Measurements from ENCODE around the gene SELENOW. TPM values are rescaled to one million over a fixed set of nuclear protein-coding genes. Genes with fewer than 3 reads are reported as not detected.
A peak's percentile ranks its signal among the peaks of the same experiment; 100 is the strongest.
"Not testable (repeated sequence)": the region's sequence is repeated elsewhere in the genome, so short reads cannot be mapped to it uniquely, and the experiment has no call there.

The SELENOW gene
- 79.0 and 246 TPM in 2 replicates for total RNA-seq (2014; rRNA removed; shearing (Covaris generic); ENCODE audit: low replicate concordance)

- H3K9me3 ChIP-seq, result no peaks in the 10 kb centered on the region; the same call in 1 of the 2 replicates
Observed at GRCh38 chr19:47778049-47778953, at the start of gene SELENOW. Gene SELENOW, plus strand, starts transcription at chr19:47778703. Its CDS starts 83 bp downstream, at chr19:47778786.

GRCh38 chr19:47729468-47729798 is 49.1 kb upstream of the SELENOW start:
- H3K4me3 ChIP-seq, result no peak overlapping the region
- H3K9me3 ChIP-seq, result no peaks in the 10 kb centered on the region
- no peaks in the 10 kb centered on the region for H3K27me3 ChIP-seq
- peaks cover 83% of the 10 kb centered on the region for H3K36me3 ChIP-seq
- peak; percentile 81 for DNase-seq

More at GRCh38 chr19:47778049-47778953, at the start of gene SELENOW:
- Histone ChIP-seq H3K4me3 (peak within 1 kb of the TSS; percentile 80), H3K36me3 (peaks cover 13% of the 10 kb centered on the region), H3K27me3 (no peaks in the 10 kb centered on the region)
- DNase-seq, result peak; percentile 72

- Histone ChIP-seq H3K9me3 (no peaks in the 10 kb centered on the region), H3K36me3 (peaks cover 86% of the 10 kb centered on the region), H3K27me3 (no peaks in the 10 kb centered on the region), H3K4me3 (no peak overlapping the region)
- DNase-seq, result peak; percentile 32
Observed at GRCh38 chr19:47729799-47730520, 48.5 kb upstream of the SELENOW start.

GRCh38 chr19:47730521-47730889 is 48.0 kb upstream of the SELENOW start:
- Histone ChIP-seq H3K27me3 (no peaks in the 10 kb centered on the region), H3K4me3 (no peak overlapping the region), H3K36me3 (peaks cover 89% of the 10 kb centered on the region), H3K9me3 (no peaks in the 10 kb centered on the region)
- DNase-seq, result no peak

GRCh38 chr19:47730910-47731309 is 47.6 kb upstream of the SELENOW start:
- no peak for DNase-seq
- Histone ChIP-seq H3K9me3 (no peaks in the 10 kb centered on the region), H3K36me3 (peaks cover 89% of the 10 kb centered on the region), H3K4me3 (no peak overlapping the region), H3K27me3 (no peaks in the 10 kb centered on the region)

GRCh38 chr19:47735131-47735530 is 43.4 kb upstream of the SELENOW start:
- Histone ChIP-seq H3K36me3 (peaks cover 78% of the 10 kb centered on the region), H3K27me3 (no peaks in the 10 kb centered on the region), H3K4me3 (no peak overlapping the region), H3K9me3 (no peaks in the 10 kb centered on the region)
- DNase-seq, result no peak

- no peak for DNase-seq
- Histone ChIP-seq H3K4me3 (no peak overlapping the region), H3K9me3 (no peaks in the 10 kb centered on the region), H3K36me3 (peaks cover 52% of the 10 kb centered on the region), H3K27me3 (no peaks in the 10 kb centered on the region)
Observed at GRCh38 chr19:47740866-47741519, 37.5 kb upstream of the SELENOW start.

- Histone ChIP-seq H3K36me3 (peaks cover 50% of the 10 kb centered on the region), H3K4me3 (no peak overlapping the region), H3K27me3 (no peaks in the 10 kb centered on the region), H3K9me3 (no peaks in the 10 kb centered on the region)
- DNase-seq, result peak; percentile 26
Observed at GRCh38 chr19:47741544-47742140, 36.9 kb upstream of the SELENOW start.

- Histone ChIP-seq H3K4me3 (peak overlapping the region; percentile 40; the same call in 1 of the 2 replicates), H3K36me3 (peaks cover 55% of the 10 kb centered on the region), H3K27me3 (no peaks in the 10 kb centered on the region), H3K9me3 (no peaks in the 10 kb centered on the region)
- DNase-seq, result no peak
Observed at GRCh38 chr19:47742634-47743033, 35.9 kb upstream of the SELENOW start.

GRCh38 chr19:47745010-47745901 is 33.2 kb upstream of the SELENOW start, which contains the start of gene NOP53:
Gene NOP53, plus strand, starts transcription at chr19:47745546. Its CDS starts 14 bp downstream, at chr19:47745560.
- peak within 1 kb of the TSS; percentile 98 for H3K4me3 ChIP-seq
- no peaks in the 10 kb centered on the region for H3K27me3 ChIP-seq
- peak; percentile 92 for DNase-seq
- H3K36me3 ChIP-seq, result peaks cover 63% of the 10 kb centered on the region
- H3K9me3 ChIP-seq, result no peaks in the 10 kb centered on the region

- H3K4me3 ChIP-seq, result peak overlapping the region; percentile 98
- not testable (repeated sequence) for H3K27me3 ChIP-seq, H3K9me3 ChIP-seq, DNase-seq
- peaks cover 66% of the 10 kb centered on the region for H3K36me3 ChIP-seq
Observed at GRCh38 chr19:47746129-47746528, 32.4 kb upstream of the SELENOW start.

- H3K36me3 ChIP-seq, result peaks cover 77% of the 10 kb centered on the region
- no peaks in the 10 kb centered on the region for H3K9me3 ChIP-seq
- no peak for DNase-seq
- H3K27me3 ChIP-seq, result no peaks in the 10 kb centered on the region
- H3K4me3 ChIP-seq, result no peak overlapping the region
Observed at GRCh38 chr19:47749326-47749725, 29.2 kb upstream of the SELENOW start.

- no peaks in the 10 kb centered on the region for H3K9me3 ChIP-seq
- DNase-seq, result no peak
- peaks cover 86% of the 10 kb centered on the region for H3K36me3 ChIP-seq
- no peak overlapping the region for H3K4me3 ChIP-seq
- no peaks in the 10 kb centered on the region for H3K27me3 ChIP-seq
Observed at GRCh38 chr19:47750752-47751151, 27.8 kb upstream of the SELENOW start.

- no peaks in the 10 kb centered on the region for H3K27me3 ChIP-seq
- no peaks in the 10 kb centered on the region for H3K9me3 ChIP-seq
- H3K4me3 ChIP-seq, result no peak overlapping the region
- no peak for DNase-seq
- H3K36me3 ChIP-seq, result peaks cover 92% of the 10 kb centered on the region
Observed at GRCh38 chr19:47752440-47753211, 25.9 kb upstream of the SELENOW start.
